HEK293T (cell line): ENCODE data around the gene UBL4A.

Source experiments
- ELF4 ChIP-seq: fragments of 450-650 bp; IDR thresholded peaks from 2 replicates; pipeline ENCODE4 v1.6.1; 2017; ENCODE audit warnings: antibody characterized with exemption
- FOXK2 ChIP-seq: fragments of 450-650 bp; IDR thresholded peaks from 2 replicates; pipeline ENCODE4 v1.6.1; 2016; ENCODE audit warnings: mild to moderate bottlenecking
- FOXM1 ChIP-seq: fragments of 450-650 bp; IDR thresholded peaks from 2 replicates; pipeline ENCODE4 v1.6.1; 2017; ENCODE audit warnings: mild to moderate bottlenecking, borderline replicate concordance
- HDGF ChIP-seq: fragments of 450-650 bp; IDR thresholded peaks from 2 replicates; pipeline ENCODE4 v1.6.1; 2017; ENCODE audit warnings: antibody characterized with exemption, borderline replicate concordance
- SP1 ChIP-seq: fragments of 450-650 bp; IDR thresholded peaks from 2 replicates; pipeline ENCODE4 v1.6.1; 2017
- TARDBP ChIP-seq: fragments of 450-650 bp; IDR thresholded peaks from 2 replicates; pipeline ENCODE4 v1.6.1; 2016

GRCh38 chrX:154440623-154441357, 45.6 kb downstream of the UBL4A start:
- TF ChIP-seq HDGF (no peak), ELF4 (no peak), TARDBP (no peak), FOXM1 (no peak), FOXK2 (no peak), SP1 (no peak)
